Esophagus squamous epithelium (tissue), 4 donors: Measurements from ENCODE around the gene GADD45G.

Experiments
- CTCF ChIP-seq, 6 experiments: fragments of 450-650 bp in 4 of 6; fragments of 200-600 bp in 2 of 6; sonication (generic) in 2 of 6; IDR thresholded peaks; one replicate each; pipeline ENCODE4 v1.5.1; 2016 to 2019; ENCODE audit warnings: antibody characterized with exemption in 6 of 6, mild to moderate bottlenecking in 4 of 6, moderate library complexity in 4 of 6
- POLR2A ChIP-seq, 4 donors: fragments of 450-650 bp; IDR thresholded peaks; one replicate each; pipeline ENCODE4 v1.6.1; 2017; ENCODE audit warnings: antibody characterized with exemption in 4 of 4, mild to moderate bottlenecking in 4 of 4, moderate library complexity in 3 of 4

GRCh38 chr9:89622933-89623861 is 18.4 kb downstream of the GADD45G start:
- TF ChIP-seq CTCF (IDR thresholded peaks at IDR 0.05) (no peak), POLR2A (IDR thresholded peaks at IDR 0.05) (no peak)
